ENCODE data around the gene PPP1R13B.

Gene PPP1R13B

GRCh38 chr14:103715052-103716000 lies 132.0 kb downstream of the PPP1R13B start, which contains the start of the genes XRCC3 and ZFYVE21:
XRCC3 (minus strand) TSS chr14:103715451; CDS start chr14:103711087, 4,364 bp downstream.
ZFYVE21 (plus strand) TSS chr14:103715810; CDS start chr14:103715842, 32 bp downstream.
- H3K9ac ChIP-seq (ENCODE audit: low read depth, low read length), result peak within 1 kb of the TSS; percentile 78
- H3K4me1 ChIP-seq (ENCODE audit: insufficient read depth, low read length), result peaks cover 14% of the 10 kb centered on the region
- H3K9me3 ChIP-seq (ENCODE audit: control insufficient read depth, insufficient read depth, low read length), result no peaks in the 10 kb centered on the region
- no peaks in the 10 kb centered on the region; the same call in 1 of the 2 replicates for H3K36me3 ChIP-seq (ENCODE audit: insufficient read depth, low read length)

DNA sequence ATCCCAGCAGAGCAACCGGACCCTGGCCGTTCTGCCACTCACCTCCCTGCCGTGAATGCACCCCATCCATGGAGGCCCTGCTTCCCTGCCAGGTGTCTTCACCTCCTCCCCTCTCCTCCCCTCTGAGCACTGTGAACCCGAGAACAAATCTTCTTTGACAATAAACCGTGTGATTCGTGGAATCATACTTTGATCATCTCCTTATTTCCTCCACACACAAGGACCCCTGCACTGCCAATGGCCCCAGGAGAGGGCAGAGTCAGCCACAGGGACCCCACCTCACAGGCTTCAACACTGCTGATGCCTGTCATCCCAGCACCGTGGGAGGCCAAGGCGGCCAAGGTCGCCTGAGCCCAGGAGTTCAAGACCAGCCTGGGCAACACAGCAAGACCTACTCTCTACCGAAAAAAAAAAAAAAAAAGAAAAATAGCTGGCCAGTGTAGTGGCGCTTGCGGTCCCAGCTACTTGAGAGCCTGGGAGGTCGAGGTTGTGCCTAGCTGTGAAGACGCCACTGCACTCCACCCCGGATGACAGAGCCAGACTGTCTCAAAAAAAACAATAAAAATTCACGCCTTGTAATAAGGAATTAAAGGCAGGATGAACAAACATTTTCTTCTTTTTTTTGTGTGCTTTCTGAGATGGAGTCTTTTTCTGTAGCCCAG lies 133.2 kb downstream of the PPP1R13B start:
- Histone ChIP-seq H3K36me3 (ENCODE audit: insufficient read depth, low read length) (no peaks in the 10 kb centered on the region; the same call in 1 of the 2 replicates), H3K9me3 (ENCODE audit: control insufficient read depth, insufficient read depth, low read length) (no peaks in the 10 kb centered on the region), H3K4me1 (ENCODE audit: insufficient read depth, low read length) (peaks cover 14% of the 10 kb centered on the region), H3K9ac (ENCODE audit: low read depth, low read length) (peak overlapping the region; percentile 78)

DNA sequence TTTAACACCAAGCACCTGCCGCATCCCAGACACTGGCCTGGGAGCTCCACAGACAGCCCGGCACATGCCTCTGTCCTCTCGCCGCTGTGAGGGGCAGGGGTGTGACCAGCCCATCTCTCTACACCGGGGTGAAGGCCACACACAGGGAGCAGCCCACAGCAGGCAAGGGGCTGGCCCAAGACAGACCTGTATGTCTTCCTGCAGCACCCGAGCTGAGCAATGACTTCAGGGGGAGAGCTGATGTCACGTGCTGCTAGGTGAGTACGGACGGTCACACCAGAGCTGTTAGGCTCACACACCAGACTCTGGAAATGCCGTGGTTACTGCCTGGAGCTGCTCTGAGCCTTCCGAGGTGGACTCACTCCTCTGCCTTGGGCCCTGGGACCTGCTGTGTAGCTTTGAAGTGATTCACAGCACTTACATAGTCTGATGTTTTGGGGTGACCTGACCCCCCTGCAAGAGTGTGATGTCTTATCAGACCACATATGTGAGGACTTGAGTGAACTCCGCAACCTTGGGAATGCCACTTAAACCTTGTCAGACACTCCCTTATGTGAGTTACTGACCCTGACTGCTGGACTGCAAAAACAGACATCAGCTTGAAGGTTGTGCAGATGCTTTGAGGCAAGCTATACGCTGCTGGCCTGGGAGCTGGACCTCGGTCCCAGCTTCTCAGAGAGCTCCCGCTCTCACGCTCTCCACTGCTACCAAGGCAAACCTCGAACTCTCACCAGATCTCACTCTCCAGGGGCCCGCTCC lies 133.9 kb downstream of the PPP1R13B start:
- H3K36me3 ChIP-seq (ENCODE audit: insufficient read depth, low read length), result no peaks in the 10 kb centered on the region; the same call in 1 of the 2 replicates

GRCh38 chr14:103712633-103713247 lies 134.6 kb downstream of the PPP1R13B start:
- Histone ChIP-seq H3K9me3 (ENCODE audit: control insufficient read depth, insufficient read depth, low read length) (no peaks in the 10 kb centered on the region), H3K9ac (ENCODE audit: low read depth, low read length) (no peak overlapping the region), H3K36me3 (ENCODE audit: insufficient read depth, low read length) (no peaks in the 10 kb centered on the region; the same call in 1 of the 2 replicates), H3K4me1 (ENCODE audit: insufficient read depth, low read length) (peaks cover 14% of the 10 kb centered on the region)

More for the DNA sequence above, 133.9 kb downstream of the PPP1R13B start:
- Histone ChIP-seq H3K9ac (ENCODE audit: low read depth, low read length) (no peak overlapping the region; the same call in 1 of the 2 replicates), H3K4me1 (ENCODE audit: insufficient read depth, low read length) (peaks cover 14% of the 10 kb centered on the region), H3K9me3 (ENCODE audit: control insufficient read depth, insufficient read depth, low read length) (no peaks in the 10 kb centered on the region)

- Histone ChIP-seq H3K36me3 (ENCODE audit: insufficient read depth, low read length) (no peaks in the 10 kb centered on the region), H3K9ac (ENCODE audit: low read depth, low read length) (no peak overlapping the region)
Observed at GRCh38 chr14:103711516-103712431, 135.6 kb downstream of the PPP1R13B start.

DNA sequence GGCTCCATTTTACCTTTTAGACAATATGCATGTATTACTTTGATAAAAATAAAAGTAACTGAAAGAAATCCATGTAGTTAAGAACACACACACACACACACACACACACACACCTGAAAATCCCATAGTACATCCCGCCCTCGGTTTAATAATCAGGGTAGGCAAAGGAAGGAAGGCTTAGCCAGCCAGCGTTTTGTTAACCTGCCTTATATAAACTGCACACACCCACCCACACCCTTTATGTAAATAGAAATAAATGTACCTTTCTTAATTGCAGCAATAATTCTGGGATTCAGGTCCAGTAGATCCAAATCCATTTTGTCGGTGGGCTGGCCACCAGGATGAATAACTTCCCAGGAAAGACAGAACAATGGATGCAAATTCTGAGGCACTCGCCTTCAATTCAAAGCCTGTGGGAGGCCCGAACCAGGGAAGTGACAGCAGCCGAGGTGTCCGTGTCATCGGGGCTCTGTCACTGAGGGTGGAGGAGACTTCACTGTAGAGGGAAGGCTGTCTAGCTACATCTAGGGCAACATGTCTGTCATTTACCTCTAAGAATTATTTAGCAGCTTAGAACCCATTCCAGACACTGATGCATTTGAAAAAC lies 136.5 kb downstream of the PPP1R13B start:
- H3K36me3 ChIP-seq (ENCODE audit: insufficient read depth, low read length), result peaks cover 7% of the 10 kb centered on the region; the same call in 1 of the 2 replicates
- H3K9ac ChIP-seq (ENCODE audit: low read depth, low read length), result no peak overlapping the region
- H3K4me1 ChIP-seq (ENCODE audit: insufficient read depth, low read length), result peaks cover 9% of the 10 kb centered on the region; the same call in 1 of the 2 replicates
- no peaks in the 10 kb centered on the region for H3K9me3 ChIP-seq (ENCODE audit: control insufficient read depth, insufficient read depth, low read length)

More at GRCh38 chr14:103711516-103712431, 135.6 kb downstream of the PPP1R13B start:
- H3K4me1 ChIP-seq (ENCODE audit: insufficient read depth, low read length), result peaks cover 12% of the 10 kb centered on the region
- no peaks in the 10 kb centered on the region for H3K9me3 ChIP-seq (ENCODE audit: control insufficient read depth, insufficient read depth, low read length)

DNA sequence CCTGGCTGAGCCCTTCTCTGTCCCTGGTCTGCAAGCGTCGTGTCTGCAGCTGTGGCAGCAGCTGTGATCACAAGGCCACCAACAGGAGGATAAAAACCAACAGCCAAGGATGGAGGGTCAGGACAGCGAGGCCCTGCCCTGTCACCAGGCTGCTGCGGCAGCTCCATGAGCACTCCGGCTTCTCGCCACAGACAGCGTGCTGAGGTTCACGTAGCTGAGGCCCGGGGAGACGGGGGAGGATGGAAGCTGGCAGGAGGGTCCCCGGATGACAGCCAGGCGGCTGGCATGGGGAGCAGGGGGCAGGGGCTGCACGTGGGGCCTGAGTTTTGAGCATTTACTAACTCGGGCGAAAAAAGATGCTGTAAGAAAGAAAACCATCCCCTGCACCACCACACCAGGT lies 137.6 kb downstream of the PPP1R13B start:
- Histone ChIP-seq H3K9ac (ENCODE audit: low read depth, low read length) (no peak overlapping the region), H3K9me3 (ENCODE audit: control insufficient read depth, insufficient read depth, low read length) (no peaks in the 10 kb centered on the region), H3K36me3 (ENCODE audit: insufficient read depth, low read length) (peaks cover 8% of the 10 kb centered on the region; the same call in 1 of the 2 replicates), H3K4me1 (ENCODE audit: insufficient read depth, low read length) (peaks cover 9% of the 10 kb centered on the region; the same call in 1 of the 2 replicates)

DNA sequence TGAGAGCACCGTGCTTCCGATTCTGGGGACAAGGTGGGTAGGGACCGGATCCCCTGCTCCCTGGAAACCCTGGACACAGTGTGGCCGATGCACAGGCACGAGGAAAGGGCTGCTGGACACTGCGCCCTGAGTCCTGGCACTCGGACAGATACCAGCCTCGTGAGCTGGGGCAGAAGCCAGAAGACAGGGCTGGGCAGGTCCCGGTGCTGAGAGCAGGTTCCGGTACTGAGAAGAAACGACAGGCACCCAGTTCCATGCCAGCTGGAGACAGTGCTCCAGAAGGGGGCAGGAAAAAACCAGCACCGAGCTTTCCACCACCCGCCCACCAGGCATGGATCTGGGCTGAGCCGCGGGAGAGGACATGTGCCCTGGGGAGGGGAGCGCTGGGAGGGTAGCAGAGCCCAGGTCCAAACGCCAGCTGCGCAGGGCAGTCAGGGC lies 138.6 kb downstream of the PPP1R13B start:
- H3K9ac ChIP-seq (ENCODE audit: low read depth, low read length), result no peak overlapping the region
- no peaks in the 10 kb centered on the region for H3K9me3 ChIP-seq (ENCODE audit: control insufficient read depth, insufficient read depth, low read length)
- peaks cover 9% of the 10 kb centered on the region; the same call in 1 of the 2 replicates for H3K4me1 ChIP-seq (ENCODE audit: insufficient read depth, low read length)
- peaks cover 8% of the 10 kb centered on the region; the same call in 1 of the 2 replicates for H3K36me3 ChIP-seq (ENCODE audit: insufficient read depth, low read length)

DNA sequence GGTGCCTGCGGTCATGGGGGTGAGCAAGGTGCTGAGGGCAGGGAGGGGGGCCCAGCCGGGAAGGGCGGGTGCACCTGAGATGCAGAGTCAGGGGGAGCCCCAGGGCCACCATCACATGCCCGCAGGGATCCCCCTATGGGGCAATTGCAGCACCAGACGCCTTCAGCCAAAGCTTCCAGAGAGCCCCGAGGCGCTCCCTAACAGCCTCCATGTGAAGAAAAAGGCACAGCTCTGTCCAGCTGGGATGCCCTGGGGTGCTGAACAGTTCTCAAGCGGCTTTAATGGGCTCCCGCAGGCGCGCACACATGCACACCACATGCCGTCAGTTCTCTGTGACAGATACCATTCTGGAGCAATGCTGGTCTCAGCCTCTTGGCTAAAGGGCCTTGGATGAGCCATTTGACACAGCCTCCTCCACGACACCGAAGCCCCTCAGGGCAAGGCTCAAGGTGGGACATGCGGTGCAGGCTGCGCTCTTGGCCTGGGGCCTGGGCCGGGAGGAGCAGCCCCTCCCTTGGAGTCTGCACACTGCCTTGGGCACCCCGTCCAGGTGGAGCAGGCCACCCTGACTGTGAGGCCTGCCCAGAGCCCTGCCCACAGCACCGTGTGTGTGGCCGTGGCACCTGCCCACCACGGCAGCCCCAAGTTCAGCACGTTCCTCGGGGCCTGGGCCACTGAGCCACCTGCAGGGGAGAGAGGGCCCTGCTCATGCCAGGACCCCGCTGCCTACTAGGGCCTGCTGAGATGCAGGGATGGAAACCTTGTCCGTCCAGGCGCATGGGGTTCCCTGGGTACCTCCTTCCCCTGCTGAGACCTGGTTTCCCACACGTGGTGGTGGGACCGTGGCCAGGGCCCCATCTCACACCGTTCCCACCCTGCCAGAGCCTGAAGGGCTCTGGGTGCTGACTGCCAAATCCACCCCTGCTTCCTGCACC lies 139.8 kb downstream of the PPP1R13B start:
- H3K9me3 ChIP-seq (ENCODE audit: control insufficient read depth, insufficient read depth, low read length), result no peaks in the 10 kb centered on the region
- H3K9ac ChIP-seq (ENCODE audit: low read depth, low read length), result no peak overlapping the region
- peaks cover 8% of the 10 kb centered on the region; the same call in 1 of the 2 replicates for H3K36me3 ChIP-seq (ENCODE audit: insufficient read depth, low read length)
- peaks cover 9% of the 10 kb centered on the region; the same call in 1 of the 2 replicates for H3K4me1 ChIP-seq (ENCODE audit: insufficient read depth, low read length)

GRCh38 chr14:103706551-103707328 lies 140.6 kb downstream of the PPP1R13B start:
- Histone ChIP-seq H3K9ac (ENCODE audit: low read depth, low read length) (no peak overlapping the region), H3K9me3 (ENCODE audit: control insufficient read depth, insufficient read depth, low read length) (no peaks in the 10 kb centered on the region), H3K36me3 (ENCODE audit: insufficient read depth, low read length) (peaks cover 8% of the 10 kb centered on the region; the same call in 1 of the 2 replicates), H3K4me1 (ENCODE audit: insufficient read depth, low read length) (peaks cover 9% of the 10 kb centered on the region; the same call in 1 of the 2 replicates)
